NCI-H1048 (cell line): ENCODE measurements around the gene ARMS2.

Source experiments
- DNase-seq: peaks from one replicate; lab custom pipeline; 2025; lab: John Stamatoyannopoulos, UW

The ARMS2 gene

DNA sequence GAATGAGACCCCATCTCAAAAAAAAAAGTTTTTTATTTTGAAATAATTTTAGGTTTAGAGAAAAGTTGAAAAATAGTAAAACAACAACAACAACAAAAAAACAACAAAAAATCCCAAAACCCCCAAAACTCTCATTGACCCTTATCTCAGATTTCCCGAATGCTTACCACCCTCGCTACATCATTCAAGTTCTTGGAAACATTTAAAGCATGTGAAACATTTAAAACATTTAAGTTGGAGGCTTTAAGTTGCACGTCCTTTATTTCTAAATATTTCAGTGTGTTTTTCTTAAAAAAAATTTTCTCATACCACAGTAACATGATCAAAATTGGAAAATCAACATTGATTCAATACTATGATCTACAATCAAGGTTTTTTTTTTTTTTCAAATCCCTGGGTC, 382 bp upstream of the ARMS2 start:
- DNase-seq, result no peak

DNA sequence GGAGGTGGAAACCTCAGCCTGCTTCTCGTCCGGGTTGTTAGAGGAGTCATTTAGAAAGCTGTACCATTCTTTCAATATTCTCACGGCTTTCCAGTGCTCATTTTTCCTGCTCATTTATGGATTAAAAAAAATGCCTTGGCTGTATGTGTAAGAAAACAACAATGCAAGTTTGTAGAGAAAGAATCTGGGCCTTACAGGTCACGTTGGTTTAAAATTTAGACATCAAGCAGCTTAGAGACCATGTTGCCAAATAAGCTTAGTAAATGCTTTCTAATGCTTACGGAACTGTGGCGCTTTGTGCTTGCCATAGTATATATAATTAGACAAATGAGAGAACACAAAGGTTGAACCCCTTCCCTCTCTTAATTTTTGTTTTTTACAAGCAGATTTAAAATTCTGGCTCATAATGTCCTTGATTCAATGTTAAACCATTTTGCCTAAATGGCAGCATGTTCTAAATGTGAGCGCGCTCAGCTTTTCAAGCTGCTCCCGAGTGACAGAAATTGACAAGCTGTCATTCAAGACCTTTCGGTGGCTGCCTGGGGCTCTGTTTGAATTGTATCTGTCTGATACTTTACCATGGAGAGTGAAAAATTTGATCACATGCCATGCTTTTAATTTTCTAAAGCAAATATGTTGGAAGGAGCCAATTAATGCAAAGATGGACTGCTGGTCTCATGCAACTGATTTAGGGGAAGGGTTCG, 1.1 kb downstream of the ARMS2 start:
- DNase-seq, result no peak

DNA sequence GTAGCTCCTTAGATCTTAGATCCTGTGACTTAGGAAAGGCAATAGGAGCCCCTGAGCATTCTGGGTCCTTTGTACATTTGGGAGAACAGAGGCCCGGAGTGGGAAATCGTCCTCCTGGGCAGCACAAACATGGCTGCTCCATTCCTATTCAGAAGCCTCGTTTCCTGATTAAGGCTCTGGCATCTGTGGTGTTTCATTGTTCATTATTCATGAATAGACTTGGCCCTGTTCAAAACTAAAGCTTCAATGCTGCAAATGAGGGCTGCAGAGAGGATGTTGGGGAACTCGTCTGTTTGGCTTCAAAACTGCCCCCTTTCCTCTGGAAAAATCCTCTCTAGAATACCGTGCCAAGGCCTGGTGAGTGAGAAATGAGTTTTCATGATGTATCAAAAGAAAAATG, 3.5 kb downstream of the ARMS2 start:
- no peak for DNase-seq

DNA sequence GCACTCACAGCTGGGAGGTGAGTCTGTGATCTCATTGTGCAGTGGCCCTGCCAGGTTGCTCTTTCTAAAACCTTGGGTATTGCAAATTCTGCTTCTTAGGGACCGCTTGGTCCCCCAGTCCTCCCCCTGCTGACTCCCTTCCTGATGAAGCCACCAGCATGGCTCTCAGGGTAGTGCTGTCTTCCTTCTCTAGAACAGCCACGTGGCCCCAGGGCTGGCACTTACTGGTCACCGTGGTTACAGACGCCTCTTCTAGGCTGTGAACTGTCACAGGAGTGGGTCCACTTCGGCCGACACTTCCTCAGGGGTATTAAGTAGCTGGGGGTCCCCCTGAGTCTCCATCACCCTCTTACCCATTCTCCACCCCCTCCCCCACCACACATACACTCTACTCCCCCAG, 4.2 kb downstream of the ARMS2 start:
- DNase-seq, result no peak

DNA sequence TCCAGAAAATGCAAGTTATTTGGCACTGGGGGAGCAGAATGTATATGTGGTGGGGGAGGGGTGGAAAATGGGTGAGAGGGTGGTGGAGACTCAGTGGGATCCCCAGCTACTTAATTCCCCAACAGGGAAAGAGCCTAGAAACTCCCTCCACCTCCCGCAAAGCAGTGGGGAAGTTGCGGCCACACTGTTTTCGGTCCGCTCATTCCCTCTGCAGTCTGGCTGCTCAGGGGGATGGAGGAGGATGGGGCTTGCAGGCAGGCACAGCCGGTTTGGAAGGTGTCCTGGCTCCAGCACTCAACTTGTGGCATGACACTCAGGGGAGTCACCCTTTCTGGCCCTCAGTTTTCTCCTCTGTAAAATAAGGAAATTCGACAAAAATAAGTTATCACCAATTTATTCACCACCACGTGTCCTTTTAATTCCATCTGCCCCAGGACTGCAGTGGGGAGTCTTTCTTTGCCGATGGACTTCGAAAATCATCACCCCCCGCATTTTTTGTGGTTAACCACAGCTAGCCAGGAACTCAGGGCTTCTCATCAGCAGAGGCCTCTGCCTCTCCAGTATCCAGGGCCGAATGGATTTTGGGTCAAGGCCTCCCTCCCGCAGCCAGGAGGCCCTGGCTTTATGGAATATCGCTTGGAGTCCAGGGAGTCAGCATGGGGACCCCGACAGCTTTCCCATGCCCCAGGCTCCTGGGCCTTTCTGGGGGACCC, 5.3 kb downstream of the ARMS2 start:
- no peak for DNase-seq

DNA sequence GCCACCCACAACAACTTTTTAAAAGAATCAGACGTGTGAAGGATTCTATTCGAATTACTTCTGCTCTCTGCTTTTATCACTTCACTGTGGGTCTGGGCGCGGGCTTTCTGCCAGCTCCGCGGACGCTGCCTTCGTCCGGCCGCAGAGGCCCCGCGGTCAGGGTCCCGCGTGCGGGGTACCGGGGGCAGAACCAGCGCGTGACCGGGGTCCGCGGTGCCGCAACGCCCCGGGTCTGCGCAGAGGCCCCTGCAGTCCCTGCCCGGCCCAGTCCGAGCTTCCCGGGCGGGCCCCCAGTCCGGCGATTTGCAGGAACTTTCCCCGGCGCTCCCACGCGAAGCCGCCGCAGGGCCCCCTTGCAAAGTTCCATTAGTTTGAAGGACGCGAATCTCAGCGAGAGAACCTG, 6.4 kb downstream of the ARMS2 start:
- no peak for DNase-seq

DNA sequence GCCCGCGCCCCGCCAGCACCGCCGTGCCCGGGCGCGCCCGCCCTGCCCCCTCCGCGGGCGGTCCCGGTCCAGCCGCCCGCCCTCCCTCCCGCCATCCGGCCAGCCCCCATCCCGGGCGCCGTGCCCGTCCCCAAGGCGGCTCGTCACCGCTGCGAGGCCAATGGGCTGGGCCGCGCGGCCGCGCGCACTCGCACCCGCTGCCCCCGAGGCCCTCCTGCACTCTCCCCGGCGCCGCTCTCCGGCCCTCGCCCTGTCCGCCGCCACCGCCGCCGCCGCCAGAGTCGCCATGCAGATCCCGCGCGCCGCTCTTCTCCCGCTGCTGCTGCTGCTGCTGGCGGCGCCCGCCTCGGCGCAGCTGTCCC, 6.9 kb downstream of the ARMS2 start, which contains the start of gene HTRA1:
Gene HTRA1 (plus strand): TSS at position 187 of the 362 bp plus-strand sequence. CDS start 100 bp downstream, at position 287.
- no peak for DNase-seq

DNA sequence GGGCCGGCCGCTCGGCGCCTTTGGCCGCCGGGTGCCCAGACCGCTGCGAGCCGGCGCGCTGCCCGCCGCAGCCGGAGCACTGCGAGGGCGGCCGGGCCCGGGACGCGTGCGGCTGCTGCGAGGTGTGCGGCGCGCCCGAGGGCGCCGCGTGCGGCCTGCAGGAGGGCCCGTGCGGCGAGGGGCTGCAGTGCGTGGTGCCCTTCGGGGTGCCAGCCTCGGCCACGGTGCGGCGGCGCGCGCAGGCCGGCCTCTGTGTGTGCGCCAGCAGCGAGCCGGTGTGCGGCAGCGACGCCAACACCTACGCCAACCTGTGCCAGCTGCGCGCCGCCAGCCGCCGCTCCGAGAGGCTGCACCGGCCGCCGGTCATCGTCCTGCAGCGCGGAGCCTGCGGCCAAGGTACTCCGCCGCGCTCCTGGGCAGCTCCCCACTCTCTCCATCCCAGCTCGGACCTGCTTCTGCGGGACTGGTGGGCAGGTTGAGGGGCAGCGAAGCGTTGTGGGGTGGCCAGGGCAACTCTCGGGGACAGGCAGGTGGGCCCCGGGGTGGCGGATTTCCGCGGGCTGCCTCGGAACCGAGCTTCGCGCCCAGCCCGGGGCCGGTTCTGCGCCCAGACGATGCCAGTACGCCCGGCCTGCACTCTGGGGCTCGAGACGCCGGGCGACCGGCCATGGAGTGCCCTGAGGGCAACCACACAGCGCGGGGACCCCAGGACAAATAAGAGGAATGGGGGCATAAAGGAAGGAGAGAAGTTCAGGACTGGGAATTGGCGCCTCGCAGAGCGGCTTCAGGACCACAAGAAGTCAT, 7.5 kb downstream of the ARMS2 start:
- DNase-seq, result no peak

DNA sequence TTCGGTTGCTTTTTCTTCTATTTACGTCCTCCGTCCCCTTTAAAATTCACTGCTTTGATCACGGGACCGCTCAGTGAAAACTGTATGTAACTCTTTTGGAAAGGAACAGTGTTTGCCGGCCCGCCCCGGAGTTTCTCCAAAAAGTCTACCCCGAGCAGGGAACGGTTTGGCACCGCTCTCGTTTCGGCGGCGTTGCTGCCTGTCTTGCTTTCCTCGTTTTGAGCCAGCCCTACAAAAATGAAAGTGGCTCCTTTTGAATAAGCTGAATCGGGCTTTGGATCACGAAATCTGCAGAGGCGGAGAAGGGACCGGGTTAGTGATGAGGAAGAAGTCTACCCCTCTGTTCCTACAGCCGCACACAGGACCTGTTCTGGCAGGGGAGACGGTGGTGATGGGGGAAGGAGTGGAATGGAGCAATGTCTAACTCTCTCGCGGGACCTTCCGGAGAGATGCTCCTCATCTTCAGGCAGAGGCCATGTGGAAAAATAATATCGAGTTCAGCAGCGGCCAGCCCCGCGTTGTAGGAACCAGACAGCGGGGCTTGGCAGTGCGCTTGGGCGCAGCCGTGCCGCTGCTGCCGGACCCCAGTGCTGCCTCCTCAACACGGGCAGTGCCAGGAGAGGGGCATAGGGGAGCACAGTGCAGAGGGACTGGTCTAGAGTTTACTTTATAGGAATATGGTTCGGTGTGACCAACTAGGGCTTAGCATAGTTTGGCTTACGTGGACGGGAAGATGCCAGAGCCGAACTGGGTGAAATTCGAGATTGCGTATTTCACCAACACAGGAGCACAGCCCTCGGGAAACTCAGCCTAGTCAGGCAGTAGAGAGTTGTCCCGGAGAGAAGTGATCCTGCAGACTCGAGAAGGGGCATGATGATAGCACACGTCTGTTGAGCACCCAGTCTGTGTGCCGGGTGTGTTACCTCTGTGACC, 8.3 kb downstream of the ARMS2 start:
- DNase-seq, result no peak

DNA sequence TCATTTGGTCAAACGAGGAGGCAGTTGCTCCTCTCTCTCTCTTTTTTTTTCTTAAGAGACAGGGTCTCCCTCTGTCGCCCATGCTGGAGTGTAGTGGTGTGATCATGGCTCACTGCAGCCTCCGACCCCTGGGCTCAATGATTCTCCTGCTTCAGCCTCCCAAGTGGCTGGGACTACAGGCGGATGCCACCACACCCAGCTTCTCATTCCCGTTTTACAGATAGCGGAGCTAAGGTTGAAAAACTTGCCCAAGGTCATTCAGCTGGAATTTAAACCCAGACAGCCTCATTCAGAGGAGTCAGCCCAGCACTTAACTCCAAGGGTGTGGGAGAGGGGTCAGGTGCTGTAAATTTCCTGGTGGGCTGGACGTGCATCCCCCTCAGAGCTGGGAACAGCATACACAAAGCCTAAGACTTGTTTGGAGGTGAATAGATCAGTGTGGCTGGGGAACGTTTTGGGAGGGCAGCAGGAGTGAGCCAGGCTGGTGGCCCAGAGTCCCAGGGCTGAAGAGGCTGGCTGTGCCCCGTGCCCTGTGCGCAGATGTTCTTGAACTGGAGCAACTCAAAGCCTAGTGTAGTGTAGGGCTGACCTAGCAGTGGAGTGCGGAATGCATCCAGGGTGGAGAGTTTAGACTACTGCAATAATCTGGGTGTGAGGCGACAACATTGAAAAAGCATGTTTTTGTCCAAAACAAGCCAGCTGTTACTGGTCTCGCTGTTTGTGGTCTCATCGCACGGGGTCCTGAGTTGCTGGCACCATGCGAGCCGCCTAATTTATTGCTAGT, 9.2 kb downstream of the ARMS2 start:
- no peak for DNase-seq

DNA sequence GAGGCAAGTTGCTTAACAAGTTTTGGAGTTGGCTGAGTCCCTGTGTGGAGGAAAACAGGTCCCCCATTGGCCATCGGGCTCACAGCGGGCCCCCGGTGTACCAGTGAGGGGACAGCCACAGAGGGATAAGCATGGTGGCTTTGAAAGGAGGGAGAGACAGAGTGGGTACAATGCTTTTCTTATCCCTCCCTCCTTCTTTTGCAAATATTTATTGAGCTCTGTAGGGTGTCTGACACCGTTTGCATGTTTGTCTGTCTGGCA, 9.7 kb downstream of the ARMS2 start:
- DNase-seq, result no peak

DNA sequence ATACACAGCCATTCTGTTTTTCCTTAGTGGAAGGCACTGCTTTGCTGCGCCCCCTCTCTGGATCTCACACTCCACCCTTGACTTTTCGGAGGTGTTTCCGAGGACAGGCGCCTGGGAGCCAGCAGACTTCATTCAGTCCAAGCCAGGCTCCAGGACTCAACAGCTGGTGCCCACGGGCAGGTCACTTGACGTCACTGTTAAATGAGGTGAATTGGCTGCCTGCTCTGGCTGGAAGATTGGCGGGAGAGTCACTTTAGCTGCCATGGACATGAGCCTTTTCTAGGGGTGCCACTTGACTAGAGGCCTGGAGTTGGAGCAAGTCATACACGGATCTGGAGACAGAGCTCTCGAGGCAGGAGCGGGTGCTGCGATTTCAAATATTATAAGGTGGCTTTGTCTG, 10.1 kb downstream of the ARMS2 start:
- no peak for DNase-seq

DNA sequence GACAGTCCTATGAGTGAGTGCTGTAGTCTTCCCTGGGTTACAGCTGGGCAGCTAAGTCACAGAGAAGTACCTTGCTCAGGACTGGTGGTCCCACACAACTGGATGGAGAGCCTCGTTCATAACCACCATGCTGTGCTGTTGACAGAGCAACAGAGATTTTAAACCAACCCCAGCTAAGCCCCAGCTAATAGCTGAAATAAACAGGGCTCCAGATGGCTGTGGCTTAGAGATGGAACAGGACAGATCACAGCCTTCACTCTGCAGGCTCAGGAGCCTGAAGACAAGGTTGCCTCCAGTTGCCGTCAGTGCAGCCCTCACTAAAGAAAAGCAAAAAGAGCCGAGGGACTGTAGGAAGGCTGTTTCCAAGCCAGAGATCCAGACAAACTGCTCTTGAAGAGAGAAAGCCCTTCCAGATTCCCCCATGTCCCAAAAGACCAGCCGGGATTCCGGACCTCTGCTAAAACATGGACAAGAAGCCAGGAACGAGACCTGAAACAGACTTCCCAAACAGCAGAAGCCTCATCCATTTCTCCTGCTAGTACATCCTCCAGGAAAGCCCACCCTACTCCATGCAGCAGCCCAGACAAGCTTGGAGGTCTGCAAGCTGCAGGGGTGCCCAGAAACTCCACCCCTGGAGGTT, 11.1 kb downstream of the ARMS2 start:
- no peak for DNase-seq

DNA sequence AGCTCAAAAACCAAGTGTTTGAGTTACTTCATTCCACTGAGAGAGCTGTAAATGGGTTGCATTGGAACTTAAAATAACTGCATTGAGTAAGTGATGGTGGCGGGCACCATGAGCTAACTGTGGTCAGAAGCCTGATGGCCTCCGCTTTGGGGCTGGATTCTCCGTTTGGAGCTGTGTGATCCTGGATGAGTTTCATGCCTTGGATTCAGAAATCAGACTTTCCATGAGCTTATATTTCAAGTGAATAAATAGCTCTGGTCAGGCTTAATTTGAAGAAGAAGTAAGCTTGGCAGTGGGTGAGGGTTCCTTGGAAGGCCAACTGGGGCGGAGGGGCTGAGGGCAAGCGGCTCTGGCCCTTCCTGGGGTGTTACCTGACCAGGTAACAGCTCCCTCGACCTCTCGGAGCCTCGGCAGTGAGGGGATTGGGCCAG, 12.5 kb downstream of the ARMS2 start:
- DNase-seq, result no peak

DNA sequence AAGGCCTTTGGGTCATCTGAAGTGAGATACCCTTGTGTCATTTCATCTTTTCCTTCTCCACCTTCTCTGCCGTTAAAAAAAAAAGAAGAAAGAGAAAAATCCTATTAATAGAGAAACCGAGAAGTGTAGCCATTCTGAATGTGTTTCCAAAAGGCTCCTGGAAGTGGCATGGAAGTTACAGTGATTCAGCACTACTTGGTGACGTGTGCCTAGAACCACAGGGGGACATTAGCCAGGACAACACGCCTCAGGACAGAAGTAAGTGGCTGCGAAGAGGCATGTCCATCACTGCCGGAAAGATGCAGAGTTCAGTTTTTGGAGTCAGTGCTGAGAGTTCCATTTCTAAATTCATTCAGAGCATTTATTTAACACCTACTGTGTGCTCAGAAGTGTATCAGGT, 13.2 kb downstream of the ARMS2 start:
- DNase-seq, result no peak

DNA sequence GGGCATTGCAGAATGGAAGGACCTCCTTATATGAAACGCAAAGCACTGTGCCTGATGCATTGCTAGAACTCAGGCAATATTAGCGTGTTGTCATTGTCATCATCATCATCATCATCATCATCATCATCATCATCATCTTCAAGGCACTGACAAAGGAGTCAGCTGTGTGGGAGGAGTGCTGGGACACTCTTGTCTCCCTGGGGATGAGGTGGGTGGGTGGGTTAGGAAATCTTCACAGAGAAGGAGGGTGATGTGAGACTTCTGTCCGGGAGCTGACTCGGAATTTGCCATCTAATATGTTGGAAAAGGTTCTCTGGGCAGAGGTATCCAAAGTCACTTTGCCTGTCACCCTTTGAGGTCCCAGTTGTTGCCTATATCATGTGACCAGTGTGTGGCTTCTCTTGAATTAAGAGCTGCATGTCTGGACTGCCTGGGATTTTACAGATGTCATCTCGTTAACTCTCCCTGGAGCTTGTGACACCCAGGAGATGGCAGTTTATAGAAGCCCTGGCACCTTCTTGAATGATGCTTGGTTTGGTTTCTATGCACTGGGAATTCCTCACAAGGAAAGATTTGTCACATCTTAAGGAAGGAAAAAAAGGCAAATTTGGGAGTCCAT, 14.0 kb downstream of the ARMS2 start:
- no peak for DNase-seq

DNA sequence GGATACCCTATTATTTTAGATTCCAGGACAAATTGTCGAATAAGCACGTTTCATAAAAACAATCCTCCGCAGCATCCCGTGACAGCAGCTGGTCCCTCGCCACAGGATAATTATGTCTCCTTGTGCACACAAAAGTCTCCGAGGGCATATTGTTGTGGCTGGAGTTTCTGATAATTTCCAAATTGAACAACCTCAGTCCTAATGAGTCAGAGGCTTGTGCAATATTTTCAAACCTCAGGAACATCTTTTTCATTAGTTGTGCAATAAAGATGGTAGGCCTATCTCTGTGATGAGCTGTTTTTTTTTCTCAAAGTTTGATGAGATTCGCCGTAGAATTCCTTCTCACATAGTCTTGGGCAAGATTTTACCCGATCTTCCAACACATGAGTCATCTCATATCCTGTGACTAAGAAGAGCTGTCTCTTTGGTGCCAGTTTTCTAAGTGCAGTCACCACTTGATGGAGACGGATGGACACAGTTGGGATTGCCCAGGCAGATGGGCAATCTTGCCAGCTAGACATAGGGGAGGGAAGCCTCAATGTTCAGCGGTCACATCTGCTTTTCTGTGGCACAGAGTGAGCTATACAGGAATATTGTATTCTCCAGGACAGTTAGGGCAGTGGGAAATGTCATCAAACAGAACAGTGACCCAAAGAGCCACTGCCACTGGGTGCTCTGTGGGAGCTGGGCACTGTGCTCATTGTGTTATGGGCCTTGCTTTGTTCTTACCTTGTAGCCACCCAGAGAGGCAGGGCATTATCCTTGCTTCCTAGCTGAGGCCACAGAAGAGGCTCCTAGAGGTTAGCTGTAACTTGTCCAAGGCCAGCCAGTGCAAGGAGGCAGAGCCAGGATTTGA, 14.7 kb downstream of the ARMS2 start:
- no peak for DNase-seq

DNA sequence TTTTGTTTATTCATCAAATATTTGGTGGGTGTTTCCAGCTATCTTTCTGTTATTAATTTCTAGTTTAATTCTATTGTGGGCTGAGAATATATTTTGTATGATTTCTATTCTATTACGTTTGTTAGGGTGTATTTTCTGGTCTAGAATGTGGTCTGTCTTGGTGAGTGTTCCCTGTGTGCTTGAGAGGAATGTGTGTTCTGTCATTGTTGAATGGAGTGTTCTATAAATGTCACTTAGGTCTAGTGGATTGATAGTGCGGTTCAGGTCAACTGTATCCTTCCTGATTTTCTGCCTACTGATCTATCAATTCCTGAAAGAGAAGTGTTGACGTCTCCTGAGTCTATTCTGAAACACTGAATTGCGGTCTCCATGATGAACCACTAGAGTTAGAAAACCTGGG, 15.4 kb downstream of the ARMS2 start:
- DNase-seq, result no peak

DNA sequence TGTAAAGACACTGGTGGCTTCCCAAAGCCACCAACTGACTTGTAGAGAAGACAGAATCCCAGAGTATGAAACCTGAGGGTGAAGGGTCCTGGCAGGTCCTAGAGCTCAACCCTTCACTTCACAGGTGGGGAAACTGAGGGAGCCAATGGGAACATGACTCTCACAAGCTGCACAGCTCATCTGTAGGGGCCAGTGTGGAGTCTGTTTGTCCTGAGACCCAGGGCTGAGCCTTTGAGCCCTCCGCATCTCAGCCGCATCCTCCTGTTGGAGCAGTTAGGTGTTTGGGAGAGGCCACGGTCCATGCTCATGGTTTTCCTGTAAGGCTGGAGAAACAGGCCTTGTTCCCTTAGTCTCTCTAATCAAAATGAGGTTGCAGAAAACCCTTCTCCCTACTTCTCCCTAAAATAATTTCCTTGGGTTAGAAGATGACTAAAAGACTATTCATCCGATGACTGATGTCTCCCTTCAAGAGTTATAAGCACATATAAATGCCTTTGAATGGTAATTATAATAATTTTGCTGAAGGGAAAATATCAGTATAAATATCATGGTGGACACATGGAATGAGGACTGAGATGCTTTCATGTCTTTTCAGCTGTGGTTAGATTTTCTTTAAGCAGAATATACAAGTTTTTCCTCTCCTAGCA, 17.2 kb downstream of the ARMS2 start:
- DNase-seq, result no peak
